ENCODE results near the gene DCDC2.
"Not testable (repeated sequence)": the region's sequence is repeated elsewhere in the genome, so short reads cannot be mapped to it uniquely, and the experiment has no call there.

The DCDC2 gene

GRCh38 chr6:24152014-24152413 lies 205.8 kb downstream of the DCDC2 start:
- Histone ChIP-seq H3K9ac (ENCODE audit: low read depth in 1 of 2, low read length in 2 of 2) (no peak overlapping the region), H3K27me3 (ENCODE audit: control insufficient read depth in 1 of 2, insufficient read depth in 2 of 2, low read length in 2 of 2) (no peaks in the 10 kb centered on the region), H3K4me1 (ENCODE audit: control insufficient read depth in 1 of 2, insufficient read depth in 2 of 2, low read length in 2 of 2) (no peaks in the 10 kb centered on the region), H3K36me3 (ENCODE audit: control insufficient read depth in 1 of 2, insufficient read depth in 2 of 2, low read length in 2 of 2) (no peaks in the 10 kb centered on the region), H3K27ac (ENCODE audit: low read depth, low read length) (no peak overlapping the region), H3K9me3 (ENCODE audit: control insufficient read depth in 1 of 2, low read length in 2 of 2) (no peaks in the 10 kb centered on the region), H3K4me3 (ENCODE audit: low read depth in 1 of 2, low read length in 2 of 2) (no peak overlapping the region)

GRCh38 chr6:24149836-24150235 lies 208.0 kb downstream of the DCDC2 start:
- H3K27me3 ChIP-seq (ENCODE audit: control insufficient read depth in 1 of 2, insufficient read depth in 2 of 2, low read length in 2 of 2): no peaks in the 10 kb centered on the region
- H3K36me3 ChIP-seq (ENCODE audit: control insufficient read depth in 1 of 2, insufficient read depth in 2 of 2, low read length in 2 of 2): no peaks in the 10 kb centered on the region
- no peak overlapping the region for H3K4me3 ChIP-seq (ENCODE audit: low read depth in 1 of 2, low read length in 2 of 2)
- no peak overlapping the region for H3K9ac ChIP-seq (ENCODE audit: low read depth in 1 of 2, low read length in 2 of 2)
- H3K9me3 ChIP-seq (ENCODE audit: control insufficient read depth in 1 of 2, low read length in 2 of 2): no peaks in the 10 kb centered on the region
- no peak overlapping the region for H3K27ac ChIP-seq (ENCODE audit: low read depth, low read length)
- no peaks in the 10 kb centered on the region for H3K4me1 ChIP-seq (ENCODE audit: control insufficient read depth in 1 of 2, insufficient read depth in 2 of 2, low read length in 2 of 2)

GRCh38 chr6:24149296-24149695 lies 208.6 kb downstream of the DCDC2 start:
- Histone ChIP-seq H3K4me3 (ENCODE audit: low read depth in 1 of 2, low read length in 2 of 2) (no peak overlapping the region), H3K36me3 (ENCODE audit: control insufficient read depth in 1 of 2, insufficient read depth in 2 of 2, low read length in 2 of 2) (no peaks in the 10 kb centered on the region), H3K27ac (ENCODE audit: low read depth, low read length) (no peak overlapping the region), H3K9me3 (ENCODE audit: control insufficient read depth in 1 of 2, low read length in 2 of 2) (no peaks in the 10 kb centered on the region), H3K9ac (ENCODE audit: low read depth in 1 of 2, low read length in 2 of 2) (no peak overlapping the region), H3K27me3 (ENCODE audit: control insufficient read depth in 1 of 2, insufficient read depth in 2 of 2, low read length in 2 of 2) (no peaks in the 10 kb centered on the region), H3K4me1 (ENCODE audit: control insufficient read depth in 1 of 2, insufficient read depth in 2 of 2, low read length in 2 of 2) (no peaks in the 10 kb centered on the region)

GRCh38 chr6:24148684-24149083 lies 209.2 kb downstream of the DCDC2 start:
- no peak overlapping the region for H3K9ac ChIP-seq (ENCODE audit: low read depth in 1 of 2, low read length in 2 of 2)
- H3K4me1 ChIP-seq (ENCODE audit: control insufficient read depth in 1 of 2, insufficient read depth in 2 of 2, low read length in 2 of 2): no peaks in the 10 kb centered on the region
- H3K27ac ChIP-seq (ENCODE audit: low read depth, low read length): no peak overlapping the region
- no peak overlapping the region for H3K4me3 ChIP-seq (ENCODE audit: low read depth in 1 of 2, low read length in 2 of 2)
- no peaks in the 10 kb centered on the region for H3K9me3 ChIP-seq (ENCODE audit: control insufficient read depth in 1 of 2, low read length in 2 of 2)
- H3K27me3 ChIP-seq (ENCODE audit: control insufficient read depth in 1 of 2, insufficient read depth in 2 of 2, low read length in 2 of 2): no peaks in the 10 kb centered on the region
- H3K36me3 ChIP-seq (ENCODE audit: control insufficient read depth in 1 of 2, insufficient read depth in 2 of 2, low read length in 2 of 2): no peaks in the 10 kb centered on the region

- Histone ChIP-seq H3K27me3 (ENCODE audit: control insufficient read depth in 1 of 2, insufficient read depth in 2 of 2, low read length in 2 of 2) (no peaks in the 10 kb centered on the region), H3K36me3 (ENCODE audit: control insufficient read depth in 1 of 2, insufficient read depth in 2 of 2, low read length in 2 of 2) (no peaks in the 10 kb centered on the region), H3K4me1 (ENCODE audit: control insufficient read depth in 1 of 2, insufficient read depth in 2 of 2, low read length in 2 of 2) (no peaks in the 10 kb centered on the region)
Observed at GRCh38 chr6:24148154-24148570, 209.7 kb downstream of the DCDC2 start.

GRCh38 chr6:24147511-24148153 lies 210.2 kb downstream of the DCDC2 start:
- H3K9me3 ChIP-seq (ENCODE audit: control insufficient read depth in 1 of 2, low read length in 2 of 2): no peaks in the 10 kb centered on the region

More at GRCh38 chr6:24148154-24148570, 209.7 kb downstream of the DCDC2 start:
- Histone ChIP-seq H3K27ac (ENCODE audit: low read depth, low read length) (no peak overlapping the region), H3K9me3 (ENCODE audit: control insufficient read depth in 1 of 2, low read length in 2 of 2) (no peaks in the 10 kb centered on the region), H3K9ac (ENCODE audit: low read depth in 1 of 2, low read length in 2 of 2) (no peak overlapping the region), H3K4me3 (ENCODE audit: low read depth in 1 of 2, low read length in 2 of 2) (no peak overlapping the region)

GRCh38 chr6:24146871-24147270 lies 211.0 kb downstream of the DCDC2 start:
- Histone ChIP-seq H3K27ac (ENCODE audit: low read depth, low read length) (no peak overlapping the region), H3K27me3 (ENCODE audit: control insufficient read depth in 1 of 2, insufficient read depth in 2 of 2, low read length in 2 of 2) (no peaks in the 10 kb centered on the region), H3K4me3 (ENCODE audit: low read depth in 1 of 2, low read length in 2 of 2) (no peak overlapping the region), H3K9ac (ENCODE audit: low read depth in 1 of 2, low read length in 2 of 2) (no peak overlapping the region), H3K4me1 (ENCODE audit: control insufficient read depth in 1 of 2, insufficient read depth in 2 of 2, low read length in 2 of 2) (no peaks in the 10 kb centered on the region), H3K9me3 (ENCODE audit: control insufficient read depth in 1 of 2, low read length in 2 of 2) (no peaks in the 10 kb centered on the region), H3K36me3 (ENCODE audit: control insufficient read depth in 1 of 2, insufficient read depth in 2 of 2, low read length in 2 of 2) (no peaks in the 10 kb centered on the region)

More at GRCh38 chr6:24147511-24148153, 210.2 kb downstream of the DCDC2 start:
- no peak overlapping the region for H3K4me3 ChIP-seq (ENCODE audit: low read depth in 1 of 2, low read length in 2 of 2)
- no peak overlapping the region for H3K9ac ChIP-seq (ENCODE audit: low read depth in 1 of 2, low read length in 2 of 2)
- H3K27me3 ChIP-seq (ENCODE audit: control insufficient read depth in 1 of 2, insufficient read depth in 2 of 2, low read length in 2 of 2): no peaks in the 10 kb centered on the region
- H3K27ac ChIP-seq (ENCODE audit: low read depth, low read length): no peak overlapping the region
- H3K4me1 ChIP-seq (ENCODE audit: control insufficient read depth in 1 of 2, insufficient read depth in 2 of 2, low read length in 2 of 2): no peaks in the 10 kb centered on the region
- H3K36me3 ChIP-seq (ENCODE audit: control insufficient read depth in 1 of 2, insufficient read depth in 2 of 2, low read length in 2 of 2): no peaks in the 10 kb centered on the region

GRCh38 chr6:24145690-24146131 lies 212.1 kb downstream of the DCDC2 start:
- Histone ChIP-seq H3K27me3 (ENCODE audit: control insufficient read depth in 1 of 2, insufficient read depth in 2 of 2, low read length in 2 of 2) (no peaks in the 10 kb centered on the region), H3K9me3 (ENCODE audit: control insufficient read depth in 1 of 2, low read length in 2 of 2) (no peaks in the 10 kb centered on the region), H3K4me3 (ENCODE audit: low read depth in 1 of 2, low read length in 2 of 2) (no peak overlapping the region), H3K36me3 (ENCODE audit: control insufficient read depth in 1 of 2, insufficient read depth in 2 of 2, low read length in 2 of 2) (no peaks in the 10 kb centered on the region), H3K4me1 (ENCODE audit: control insufficient read depth in 1 of 2, insufficient read depth in 2 of 2, low read length in 2 of 2) (no peaks in the 10 kb centered on the region), H3K9ac (ENCODE audit: low read depth in 1 of 2, low read length in 2 of 2) (no peak overlapping the region), H3K27ac (ENCODE audit: low read depth, low read length) (no peak overlapping the region)

GRCh38 chr6:24142733-24143132 lies 215.1 kb downstream of the DCDC2 start:
- H3K4me1 ChIP-seq (ENCODE audit: control insufficient read depth in 1 of 2, insufficient read depth in 2 of 2, low read length in 2 of 2); H3K4me3 ChIP-seq (ENCODE audit: low read depth in 1 of 2, low read length in 2 of 2); H3K27ac ChIP-seq (ENCODE audit: low read depth, low read length); H3K27me3 ChIP-seq (ENCODE audit: control insufficient read depth in 1 of 2, insufficient read depth in 2 of 2, low read length in 2 of 2); H3K9ac ChIP-seq (ENCODE audit: low read depth in 1 of 2, low read length in 2 of 2); H3K36me3 ChIP-seq (ENCODE audit: control insufficient read depth in 1 of 2, insufficient read depth in 2 of 2, low read length in 2 of 2); H3K9me3 ChIP-seq (ENCODE audit: control insufficient read depth in 1 of 2, low read length in 2 of 2): not testable (repeated sequence)

- Histone ChIP-seq H3K4me1 (ENCODE audit: control insufficient read depth in 1 of 2, insufficient read depth in 2 of 2, low read length in 2 of 2) (no peaks in the 10 kb centered on the region), H3K36me3 (ENCODE audit: control insufficient read depth in 1 of 2, insufficient read depth in 2 of 2, low read length in 2 of 2) (no peaks in the 10 kb centered on the region), H3K27me3 (ENCODE audit: control insufficient read depth in 1 of 2, insufficient read depth in 2 of 2, low read length in 2 of 2) (no peaks in the 10 kb centered on the region), H3K4me3 (ENCODE audit: low read depth in 1 of 2, low read length in 2 of 2) (no peak overlapping the region), H3K9me3 (ENCODE audit: control insufficient read depth in 1 of 2, low read length in 2 of 2) (no peaks in the 10 kb centered on the region), H3K27ac (ENCODE audit: low read depth, low read length) (no peak overlapping the region), H3K9ac (ENCODE audit: low read depth in 1 of 2, low read length in 2 of 2) (no peak overlapping the region)
Observed at GRCh38 chr6:24140591-24140990, 217.3 kb downstream of the DCDC2 start.
